Fibroblast of mammary gland (primary cell): ENCODE results near the gene BEAN1.
A peak's percentile ranks its signal among the peaks of the same experiment; 100 is the strongest.

ENCODE experiments used
- DNase-seq: peaks from one replicate; pipeline ENCODE4 v3.0.0-alpha.2; 2010; ENCODE audit warnings: low read depth
- H3K4me3 ChIP-seq: 2 replicates; pipeline ENCODE4 v1.5.1; 2011; ENCODE audit warnings: low read depth, mild to moderate bottlenecking, low read length, moderate library complexity; ENCODE audit not compliant: control insufficient read depth
- TF ChIP-seq, protein P1 (sequence below): conservative IDR thresholded peaks from 2 replicates; pipeline ENCODE4 v1.5.1; 2011; ENCODE audit warnings: low read depth, low read length, inconsistent platforms; ENCODE audit not compliant: control insufficient read depth, insufficient read depth

The BEAN1 gene

DNA sequence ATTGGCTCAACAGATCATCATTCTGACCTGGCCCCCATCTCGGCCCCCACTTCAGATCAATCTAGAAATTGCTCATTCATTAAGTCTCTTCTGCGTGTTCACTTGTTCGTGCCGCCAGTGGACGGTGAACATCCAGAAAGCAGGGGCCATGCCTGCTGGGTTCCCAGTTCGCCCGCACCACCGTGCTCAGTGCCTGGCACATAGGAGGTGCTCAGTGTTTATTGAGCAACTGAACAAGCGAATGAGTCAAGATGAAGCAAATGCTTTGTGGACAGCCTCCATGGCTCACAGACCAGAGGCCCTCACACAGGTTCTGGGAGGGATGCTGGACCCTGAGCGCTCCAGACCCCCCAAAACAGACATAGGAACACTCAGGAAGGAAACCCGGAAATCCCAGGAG, 13.9 kb downstream of the BEAN1 start:
- TF ChIP-seq, protein P1, sequence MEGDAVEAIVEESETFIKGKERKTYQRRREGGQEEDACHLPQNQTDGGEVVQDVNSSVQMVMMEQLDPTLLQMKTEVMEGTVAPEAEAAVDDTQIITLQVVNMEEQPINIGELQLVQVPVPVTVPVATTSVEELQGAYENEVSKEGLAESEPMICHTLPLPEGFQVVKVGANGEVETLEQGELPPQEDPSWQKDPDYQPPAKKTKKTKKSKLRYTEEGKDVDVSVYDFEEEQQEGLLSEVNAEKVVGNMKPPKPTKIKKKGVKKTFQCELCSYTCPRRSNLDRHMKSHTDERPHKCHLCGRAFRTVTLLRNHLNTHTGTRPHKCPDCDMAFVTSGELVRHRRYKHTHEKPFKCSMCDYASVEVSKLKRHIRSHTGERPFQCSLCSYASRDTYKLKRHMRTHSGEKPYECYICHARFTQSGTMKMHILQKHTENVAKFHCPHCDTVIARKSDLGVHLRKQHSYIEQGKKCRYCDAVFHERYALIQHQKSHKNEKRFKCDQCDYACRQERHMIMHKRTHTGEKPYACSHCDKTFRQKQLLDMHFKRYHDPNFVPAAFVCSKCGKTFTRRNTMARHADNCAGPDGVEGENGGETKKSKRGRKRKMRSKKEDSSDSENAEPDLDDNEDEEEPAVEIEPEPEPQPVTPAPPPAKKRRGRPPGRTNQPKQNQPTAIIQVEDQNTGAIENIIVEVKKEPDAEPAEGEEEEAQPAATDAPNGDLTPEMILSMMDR = no peak
- DNase-seq = no peak
- H3K4me3 ChIP-seq = no peak overlapping the region

DNA sequence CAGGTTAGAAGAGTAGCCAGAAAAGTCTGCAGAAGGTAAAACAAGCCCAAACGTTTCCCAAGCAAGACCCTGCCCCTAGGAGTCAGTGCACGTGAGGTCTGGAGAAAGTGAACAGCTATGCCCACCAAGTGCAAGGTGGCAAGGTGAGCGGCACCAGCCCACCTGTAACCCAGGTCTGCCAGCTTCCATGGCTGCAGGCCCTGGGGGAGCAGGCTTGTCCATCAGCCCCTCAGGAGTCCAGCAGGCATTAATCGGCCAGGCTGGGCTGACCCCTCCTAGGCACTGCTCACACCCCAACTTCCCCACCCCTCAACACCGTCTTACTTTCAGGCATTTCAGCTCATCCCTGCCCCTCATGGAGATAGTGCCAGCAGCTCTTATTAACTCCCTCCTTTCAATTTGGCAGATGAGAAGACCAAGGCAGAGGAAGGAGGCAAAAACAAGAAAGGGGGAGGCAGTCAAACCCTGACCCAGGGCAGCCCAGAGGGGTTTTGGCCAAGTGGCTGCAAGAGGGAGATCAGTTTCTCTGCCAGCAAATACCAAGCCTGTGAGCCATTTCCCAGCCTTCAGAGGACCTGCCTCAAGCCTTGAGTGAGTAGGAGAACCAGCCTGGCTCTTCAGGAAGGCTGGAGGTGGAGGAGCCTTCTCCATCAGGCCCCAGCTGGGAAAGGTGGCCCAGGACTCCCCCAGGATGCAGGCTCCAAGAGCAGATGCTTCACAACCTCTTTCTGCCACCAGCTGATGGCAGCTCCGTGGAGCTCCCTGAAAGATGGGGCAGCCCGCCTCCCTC, 14.7 kb downstream of the BEAN1 start:
- H3K4me3 ChIP-seq = no peak overlapping the region
- peak; percentile 55 for DNase-seq
- TF ChIP-seq, protein P1 = no peak

DNA sequence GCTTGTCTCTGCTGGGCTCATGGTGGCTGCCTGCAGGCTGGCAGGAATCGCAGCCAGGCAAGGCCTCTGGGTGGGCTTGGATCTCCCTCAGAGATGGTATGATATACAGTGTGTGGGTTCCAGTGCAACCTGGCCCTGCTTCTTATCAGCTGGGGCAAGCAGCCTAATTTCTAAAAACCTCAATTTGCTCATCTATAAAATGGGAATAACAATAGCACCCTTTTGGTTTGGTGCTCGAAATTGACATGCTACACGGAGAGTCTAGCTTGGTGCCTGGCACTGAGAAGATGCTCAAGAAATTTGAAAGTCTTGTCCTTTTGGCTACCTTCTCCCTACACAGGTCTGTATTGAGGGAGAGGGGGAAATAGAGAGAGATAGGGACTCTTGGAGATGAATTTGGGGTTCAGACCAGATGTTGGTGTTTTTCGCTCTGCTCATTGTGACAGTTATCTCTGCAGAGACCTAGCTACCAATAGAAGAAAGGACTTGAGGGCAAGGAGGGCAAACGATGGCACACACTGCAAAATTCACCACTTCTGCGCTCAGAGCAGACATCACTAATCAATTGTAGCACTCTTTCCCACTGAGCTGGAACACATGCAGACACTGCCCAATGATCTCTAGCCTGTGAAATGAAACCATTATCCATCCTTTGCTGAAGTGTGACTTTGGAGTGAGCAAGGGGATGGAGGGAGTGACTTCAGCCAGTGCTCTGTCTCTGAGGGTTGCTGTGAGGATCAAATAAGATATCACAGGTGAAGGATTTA, 15.6 kb downstream of the BEAN1 start:
- TF ChIP-seq, protein P1 = no peak
- no peak for DNase-seq
- H3K4me3 ChIP-seq = no peak overlapping the region

DNA sequence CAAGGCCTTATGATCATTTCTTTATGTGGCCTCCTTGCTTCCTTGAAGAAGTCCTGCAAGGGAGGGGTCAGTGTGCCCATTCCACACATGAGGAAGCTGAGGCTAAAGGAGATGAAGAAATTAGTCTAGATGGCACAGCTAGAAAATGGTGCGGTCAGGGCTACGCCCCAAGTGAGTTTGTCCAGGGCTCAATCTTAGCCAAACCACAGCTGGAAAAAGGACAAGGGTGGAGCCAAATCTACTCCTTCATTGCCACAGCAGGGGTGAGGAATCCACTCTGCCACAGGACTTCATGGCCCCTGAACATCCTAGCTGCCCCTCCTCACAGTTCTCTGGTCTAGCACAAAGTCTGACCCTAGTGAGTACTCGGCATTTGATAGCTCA, 16.2 kb downstream of the BEAN1 start:
- no peak for DNase-seq
- no peak overlapping the region for H3K4me3 ChIP-seq
- TF ChIP-seq, protein P1 = no peak

DNA sequence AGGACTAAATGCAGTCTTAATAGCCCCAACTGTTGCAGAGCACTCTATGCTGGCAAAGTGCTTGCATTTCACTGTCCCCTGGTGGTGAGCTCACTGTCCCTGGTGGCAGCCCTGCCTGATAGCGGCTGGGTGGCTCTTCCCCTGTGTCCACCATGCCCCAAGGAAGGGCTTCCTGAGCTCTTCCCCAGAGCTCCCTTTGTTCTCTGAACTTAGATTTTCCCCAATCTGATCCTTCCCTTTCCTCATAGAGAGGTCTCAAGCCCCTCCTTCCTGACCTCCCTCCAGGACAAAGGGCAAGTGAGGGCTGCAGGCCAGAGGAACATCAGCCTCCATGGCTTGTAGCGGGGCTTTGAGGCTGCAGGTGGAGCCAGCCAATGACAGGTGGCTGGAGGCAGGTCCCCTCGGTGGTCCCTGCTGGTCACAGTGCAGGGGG, 17.0 kb downstream of the BEAN1 start:
- TF ChIP-seq, protein P1 = no peak
- DNase-seq = no peak
- no peak overlapping the region for H3K4me3 ChIP-seq

DNA sequence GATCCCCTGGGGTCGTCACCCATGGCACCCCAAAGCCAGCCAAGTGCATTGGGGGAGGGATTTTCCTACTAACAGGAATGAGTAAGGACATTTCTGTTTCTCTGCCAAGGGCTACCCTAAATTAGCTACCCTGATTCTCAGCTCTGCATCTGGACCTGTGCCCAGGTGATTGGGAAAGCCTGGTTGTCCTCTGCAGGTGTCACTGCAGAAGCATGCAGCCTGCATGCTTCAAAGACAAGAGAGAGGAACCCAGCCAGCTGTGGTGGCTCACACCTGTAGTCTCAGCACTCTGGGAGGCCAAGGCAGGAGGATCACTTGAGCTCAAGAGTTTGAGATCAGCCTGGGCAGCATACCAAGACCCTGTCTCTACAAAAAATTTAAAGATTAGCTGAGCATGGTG, 19.6 kb downstream of the BEAN1 start:
- TF ChIP-seq, protein P1 = no peak
- no peak overlapping the region for H3K4me3 ChIP-seq
- DNase-seq = no peak
